T follicular helper cell (primary cell): ENCODE data around the gene ADAP2.
"Not testable (repeated sequence)": the region's sequence is repeated elsewhere in the genome, so short reads cannot be mapped to it uniquely, and the experiment has no call there.

ENCODE experiments used
- DNase-seq: peaks from one replicate; pipeline ENCODE4 v3.0.0-alpha.2; 2020; ENCODE audit warnings: low read depth

ADAP2 gene

GRCh38 chr17:30969989-30970830 is 48.5 kb downstream of the ADAP2 start:
- no peak for DNase-seq

GRCh38 chr17:30970831-30971567 is 49.3 kb downstream of the ADAP2 start, which contains the start of gene RNF135:
TSS of gene RNF135 (plus strand) at chr17:30971039. CDS start at chr17:30971074, 35 bp downstream.
- peak; percentile 24 for DNase-seq

GRCh38 chr17:30975042-30975820 is 53.5 kb downstream of the ADAP2 start:
- no peak for DNase-seq

- DNase-seq: not testable (repeated sequence)
Measured at GRCh38 chr17:30979919-30980318, 58.2 kb downstream of the ADAP2 start.

GRCh38 chr17:30981531-30982519 is 60.1 kb downstream of the ADAP2 start:
- no peak for DNase-seq

GRCh38 chr17:30982855-30983254 is 61.1 kb downstream of the ADAP2 start:
- no peak for DNase-seq

- DNase-seq: no peak
Measured at GRCh38 chr17:30990458-30990857, 68.7 kb downstream of the ADAP2 start.

- no peak for DNase-seq
Measured at GRCh38 chr17:30992551-30992950, 70.8 kb downstream of the ADAP2 start.

- no peak for DNase-seq
Measured at GRCh38 chr17:30995347-30995746, 73.6 kb downstream of the ADAP2 start.

GRCh38 chr17:30996486-30996885 is 74.7 kb downstream of the ADAP2 start:
- DNase-seq: no peak

GRCh38 chr17:30997270-30997669 is 75.5 kb downstream of the ADAP2 start:
- no peak for DNase-seq

- no peak for DNase-seq
Measured at GRCh38 chr17:30997842-30998241, 76.1 kb downstream of the ADAP2 start.

- DNase-seq: no peak
Measured at GRCh38 chr17:31002047-31002446, 80.3 kb downstream of the ADAP2 start.

- no peak for DNase-seq
Measured at GRCh38 chr17:31003225-31003866, 81.6 kb downstream of the ADAP2 start.

GRCh38 chr17:31004160-31004559 is 82.4 kb downstream of the ADAP2 start:
- no peak for DNase-seq

GRCh38 chr17:31007695-31008373 is 86.1 kb downstream of the ADAP2 start:
- DNase-seq: no peak

GRCh38 chr17:31008374-31009041 is 86.8 kb downstream of the ADAP2 start:
- peak; percentile 28 for DNase-seq
